ENCODE data around the gene PPP6R2. TPM values are rescaled to one million over a fixed set of nuclear protein-coding genes. Genes with fewer than 3 reads are reported as not detected.

Gene PPP6R2
- total RNA-seq, 2 donors from 2014 or later, result 58.7 to 81.2 TPM

DNA sequence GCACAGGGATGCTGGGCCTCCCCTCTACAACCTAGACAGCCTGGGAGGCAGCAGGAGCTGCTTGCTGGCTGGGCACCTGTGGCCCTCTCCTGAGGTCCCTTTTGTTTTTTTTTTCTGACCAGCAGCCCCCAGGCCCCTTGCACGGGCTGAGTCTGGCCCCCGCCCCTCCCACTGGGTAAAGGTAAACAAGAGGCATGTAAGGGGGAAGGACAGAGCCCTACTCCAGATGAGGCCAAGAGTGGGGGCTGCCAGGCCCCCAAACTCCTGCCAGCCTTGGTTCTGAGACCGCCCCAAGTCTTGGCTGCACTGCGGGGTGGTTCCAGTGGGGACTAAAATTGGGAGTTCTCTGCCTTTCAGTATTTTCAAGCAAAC is 44.9 kb upstream of the PPP6R2 start:
- Mint-ChIP-seq H3K9me3 (no peaks in the 10 kb centered on the region), H3K36me3 (ENCODE audit: low read depth) (no peaks in the 10 kb centered on the region), H3K4me3 (peak overlapping the region; percentile 49), H3K27ac (no peak overlapping the region), H3K27me3 (ENCODE audit: insufficient read depth) (no peaks in the 10 kb centered on the region), H3K4me1 (peaks cover 2% of the 10 kb centered on the region)
- WGBS, 2 experiments (ENCODE audit: insufficient coverage in 1 of 2, insufficient read length in 1 of 2), result 81 to 85% methylated on average over 2 to 4 of the region's 4 CpGs
- H3K9me3 ChIP-seq (ENCODE audit: control insufficient read depth, low read length), result no peaks in the 10 kb centered on the region
- DNase-seq, result no peak
- H3K27ac ChIP-seq (ENCODE audit: low read depth, low read length), result no peak overlapping the region
- no peak overlapping the region for H3K9ac ChIP-seq (ENCODE audit: extremely low read depth, low read length, poor library complexity, severe bottlenecking)
- TF ChIP-seq, protein P1, sequence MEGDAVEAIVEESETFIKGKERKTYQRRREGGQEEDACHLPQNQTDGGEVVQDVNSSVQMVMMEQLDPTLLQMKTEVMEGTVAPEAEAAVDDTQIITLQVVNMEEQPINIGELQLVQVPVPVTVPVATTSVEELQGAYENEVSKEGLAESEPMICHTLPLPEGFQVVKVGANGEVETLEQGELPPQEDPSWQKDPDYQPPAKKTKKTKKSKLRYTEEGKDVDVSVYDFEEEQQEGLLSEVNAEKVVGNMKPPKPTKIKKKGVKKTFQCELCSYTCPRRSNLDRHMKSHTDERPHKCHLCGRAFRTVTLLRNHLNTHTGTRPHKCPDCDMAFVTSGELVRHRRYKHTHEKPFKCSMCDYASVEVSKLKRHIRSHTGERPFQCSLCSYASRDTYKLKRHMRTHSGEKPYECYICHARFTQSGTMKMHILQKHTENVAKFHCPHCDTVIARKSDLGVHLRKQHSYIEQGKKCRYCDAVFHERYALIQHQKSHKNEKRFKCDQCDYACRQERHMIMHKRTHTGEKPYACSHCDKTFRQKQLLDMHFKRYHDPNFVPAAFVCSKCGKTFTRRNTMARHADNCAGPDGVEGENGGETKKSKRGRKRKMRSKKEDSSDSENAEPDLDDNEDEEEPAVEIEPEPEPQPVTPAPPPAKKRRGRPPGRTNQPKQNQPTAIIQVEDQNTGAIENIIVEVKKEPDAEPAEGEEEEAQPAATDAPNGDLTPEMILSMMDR (conservative IDR thresholded peaks at IDR 0.05), result no peak
- no peaks in the 10 kb centered on the region for H3K36me3 ChIP-seq (ENCODE audit: control insufficient read depth, insufficient read depth, low read length)
- H3K4me3 ChIP-seq (ENCODE audit: low read length), result no peak overlapping the region
- H3K27me3 ChIP-seq (ENCODE audit: control insufficient read depth, insufficient read depth, low read length, poor library complexity, severe bottlenecking), result no peaks in the 10 kb centered on the region
- peaks cover 9% of the 10 kb centered on the region for H3K4me1 ChIP-seq (ENCODE audit: control insufficient read depth, insufficient read depth, low read length)

DNA sequence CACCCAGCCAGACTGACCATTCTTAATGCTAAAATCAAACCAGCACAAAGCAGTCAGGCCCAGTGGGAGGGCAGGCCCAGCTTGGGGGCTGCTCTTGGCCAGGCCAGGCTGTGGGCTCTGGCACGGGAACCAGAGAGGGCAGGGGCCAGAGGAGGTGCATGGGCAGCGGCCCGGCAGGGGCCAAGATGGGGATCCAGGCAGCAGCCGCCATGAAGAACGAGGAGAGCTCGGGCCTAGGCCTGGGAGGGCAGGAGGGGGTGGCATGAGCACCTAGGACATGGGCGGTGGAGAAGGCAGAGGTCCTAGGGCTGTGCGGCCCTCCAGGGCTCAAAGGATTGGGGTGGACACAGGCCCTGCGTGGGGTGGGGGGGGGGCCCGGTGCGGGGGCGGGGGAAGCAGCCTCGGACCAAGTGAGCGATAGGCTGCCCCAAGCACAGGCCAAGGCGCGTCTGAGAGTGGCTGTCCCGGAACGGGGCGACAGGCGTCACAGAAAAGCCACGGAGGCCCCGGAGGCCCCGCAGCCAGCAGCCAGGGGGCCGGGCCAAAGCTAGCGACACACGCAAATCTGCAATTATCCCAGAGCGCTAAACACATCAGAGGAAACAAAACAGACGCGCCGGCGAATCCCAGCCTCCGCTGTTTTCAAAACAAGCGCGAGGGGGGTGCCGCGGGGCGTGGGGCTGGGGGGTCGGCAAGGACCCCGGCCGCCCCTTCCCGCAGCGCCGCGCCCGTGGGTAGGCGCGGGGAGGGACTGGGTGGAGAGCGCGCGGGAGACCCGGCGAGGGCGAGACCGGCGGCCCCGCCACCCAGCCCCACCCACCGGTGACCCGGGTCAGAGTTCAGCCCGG is 44.0 kb upstream of the PPP6R2 start:
- Histone ChIP-seq H3K4me3 (ENCODE audit: low read length) (no peak overlapping the region), H3K4me1 (ENCODE audit: control insufficient read depth, insufficient read depth, low read length) (peaks cover 1% of the 10 kb centered on the region), H3K36me3 (ENCODE audit: control insufficient read depth, insufficient read depth, low read length) (no peaks in the 10 kb centered on the region), H3K9ac (ENCODE audit: extremely low read depth, low read length, poor library complexity, severe bottlenecking) (no peak overlapping the region), H3K27me3 (ENCODE audit: control insufficient read depth, insufficient read depth, low read length, poor library complexity, severe bottlenecking) (no peaks in the 10 kb centered on the region), H3K9me3 (ENCODE audit: control insufficient read depth, low read length) (no peaks in the 10 kb centered on the region), H3K27ac (ENCODE audit: low read depth, low read length) (no peak overlapping the region)
- TF ChIP-seq, protein P1 (conservative IDR thresholded peaks at IDR 0.05), result no peak
- Mint-ChIP-seq H3K27me3 (ENCODE audit: insufficient read depth) (no peaks in the 10 kb centered on the region), H3K4me3 (peak overlapping the region; percentile 49), H3K36me3 (ENCODE audit: low read depth) (no peaks in the 10 kb centered on the region), H3K4me1 (peaks cover 3% of the 10 kb centered on the region), H3K27ac (no peak overlapping the region), H3K9me3 (no peaks in the 10 kb centered on the region)
- DNase-seq, result peak; percentile 69
- WGBS, 2 experiments (ENCODE audit: insufficient coverage in 1 of 2, insufficient read length in 1 of 2), result 42 to 51% methylated on average over 13 to 57 of the region's 59 CpGs

DNA sequence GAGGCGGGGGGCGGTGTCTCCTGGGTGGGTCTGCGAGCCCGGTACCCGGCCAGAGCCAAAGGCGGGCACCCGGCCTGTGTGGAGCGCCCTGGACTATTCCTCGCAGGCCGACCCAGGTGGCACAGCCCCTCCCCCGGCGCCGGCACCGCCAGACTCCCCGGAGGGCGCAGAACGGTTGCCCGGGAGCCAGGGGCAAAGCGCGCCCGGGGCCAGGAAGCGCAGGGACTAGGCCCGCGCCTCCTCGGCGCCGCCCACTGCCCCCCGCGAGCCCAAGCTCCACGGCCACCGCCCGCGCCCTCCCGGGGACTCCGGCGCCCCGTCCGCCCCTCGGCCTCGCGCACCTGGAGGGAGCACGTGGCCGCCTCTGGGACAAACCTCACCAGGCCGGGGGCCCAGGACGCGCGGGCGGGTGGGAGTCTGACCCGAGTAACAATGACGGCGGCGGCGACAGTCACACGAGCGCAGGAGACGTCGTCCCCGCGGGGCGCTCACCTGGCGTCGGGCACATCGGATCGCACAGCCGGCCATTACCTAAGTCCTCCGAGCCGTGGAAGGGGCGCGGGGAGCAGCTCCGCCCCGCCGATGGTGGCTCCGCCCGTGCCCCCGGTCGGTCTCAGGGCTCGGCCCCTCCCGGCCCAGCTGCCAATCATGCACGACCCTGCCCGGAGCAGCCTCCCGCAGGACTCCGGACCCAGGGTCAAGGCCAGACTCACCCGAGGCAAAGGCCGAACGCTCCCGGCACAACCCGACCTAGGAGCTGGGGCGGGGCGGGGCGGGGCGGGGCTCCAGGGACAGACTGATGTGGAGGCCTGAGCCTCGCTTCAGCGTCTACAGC is 43.1 kb upstream of the PPP6R2 start:
- Mint-ChIP-seq H3K4me1 (peaks cover 4% of the 10 kb centered on the region), H3K4me3 (peak overlapping the region; percentile 49), H3K27ac (no peak overlapping the region), H3K36me3 (ENCODE audit: low read depth) (no peaks in the 10 kb centered on the region), H3K27me3 (ENCODE audit: insufficient read depth) (no peaks in the 10 kb centered on the region), H3K9me3 (no peaks in the 10 kb centered on the region)
- Histone ChIP-seq H3K27ac (ENCODE audit: low read depth, low read length) (no peak overlapping the region), H3K9me3 (ENCODE audit: control insufficient read depth, low read length) (no peaks in the 10 kb centered on the region), H3K4me3 (ENCODE audit: low read length) (no peak overlapping the region), H3K9ac (ENCODE audit: extremely low read depth, low read length, poor library complexity, severe bottlenecking) (no peak overlapping the region), H3K27me3 (ENCODE audit: control insufficient read depth, insufficient read depth, low read length, poor library complexity, severe bottlenecking) (no peaks in the 10 kb centered on the region), H3K36me3 (ENCODE audit: control insufficient read depth, insufficient read depth, low read length) (no peaks in the 10 kb centered on the region), H3K4me1 (ENCODE audit: control insufficient read depth, insufficient read depth, low read length) (peaks cover 3% of the 10 kb centered on the region)
- TF ChIP-seq, protein P1 (conservative IDR thresholded peaks at IDR 0.05), result peak; percentile 14
- WGBS, 2 experiments (ENCODE audit: insufficient coverage in 1 of 2, insufficient read length in 1 of 2), result 15 to 22% methylated on average over 47 to 93 of the region's 93 CpGs
- DNase-seq, result peak; percentile 95

All from endodermal cell (in vitro differentiated cells).